GM23338 (cell line): Measurements from ENCODE around the gene CST9L. TPM values are rescaled to one million over a fixed set of nuclear protein-coding genes. Genes with fewer than 3 reads are reported as not detected.

Source experiments
- ATAC-seq: fragments of 200-7000 bp; cut with Tn5 transposase; 3 replicates; pipeline ENCODE4 v1.9.1; 2020
- DNase-seq: peaks from one replicate; pipeline ENCODE4 v3.0.0-alpha.2; 2015; ENCODE audit warnings: low spot score
- H2AFZ ChIP-seq: fragments of 200-600 bp; sonication (generic); 2 replicates; pipeline ENCODE4 v1.8.0; 2016; ENCODE audit warnings: antibody characterized with exemption, mild to moderate bottlenecking, moderate library complexity
- H3F3A ChIP-seq: fragments of 200-600 bp; sonication (generic); replicated peaks from 2 replicates; pipeline ENCODE4 v1.8.0; 2017; ENCODE audit warnings: antibody characterized with exemption, mixed run types, low read depth
- H3K27ac ChIP-seq: fragments of 200-600 bp; sonication (generic); 2 replicates; pipeline ENCODE4 v1.6.1; 2016; ENCODE audit warnings: low read depth
- H3K27me3 ChIP-seq: fragments of 200-600 bp; sonication (generic); 2 replicates; pipeline ENCODE4 v1.8.0; 2016; ENCODE audit warnings: mild to moderate bottlenecking, mixed run types, moderate library complexity; ENCODE audit not compliant: insufficient read depth
- H3K36me3 ChIP-seq: fragments of 200-600 bp; sonication (generic); 2 replicates; pipeline ENCODE4 v1.8.0; 2016; ENCODE audit warnings: mild to moderate bottlenecking; ENCODE audit not compliant: insufficient read depth
- H3K4me1 ChIP-seq: fragments of 200-600 bp; sonication (generic); 2 replicates; pipeline ENCODE4 v1.8.0; 2016; ENCODE audit warnings: mild to moderate bottlenecking, moderate library complexity; ENCODE audit not compliant: insufficient read depth
- H3K4me2 ChIP-seq: fragments of 200-600 bp; sonication (generic); 2 replicates; pipeline ENCODE4 v1.7.1; 2017; ENCODE audit warnings: mixed run types
- H3K4me3 ChIP-seq: fragments of 200-600 bp; sonication (generic); 2 replicates; pipeline ENCODE4 v1.6.1; 2016; ENCODE audit warnings: mixed run types
- H3K79me2 ChIP-seq: fragments of 200-600 bp; sonication (generic); replicated peaks from 2 replicates; pipeline ENCODE4 v1.8.0; 2017; ENCODE audit warnings: mild to moderate bottlenecking; ENCODE audit not compliant: insufficient read depth
- H3K9me2 ChIP-seq: fragments of 200-600 bp; sonication (generic); 2 replicates; pipeline ENCODE4 v1.8.0; 2017; ENCODE audit not compliant: insufficient read depth
- H4K20me1 ChIP-seq: fragments of 200-600 bp; sonication (generic); replicated peaks from 2 replicates; pipeline ENCODE4 v1.8.0; 2017; ENCODE audit warnings: mild to moderate bottlenecking; ENCODE audit not compliant: insufficient read depth
- H3K27ac Mint-ChIP-seq: 2 replicates; pipeline ENCODE4 v1.8.0; 2020; ENCODE audit warnings: inconsistent platforms, mild to moderate bottlenecking, moderate library complexity, mixed read lengths
- H3K27me3 Mint-ChIP-seq: 3 replicates; pipeline ENCODE4 v1.8.0; 2022; ENCODE audit warnings: low read depth, mild to moderate bottlenecking, moderate library complexity, mixed read lengths, inconsistent platforms; ENCODE audit not compliant: insufficient read depth, poor library complexity
- H3K36me3 Mint-ChIP-seq: 3 replicates; pipeline ENCODE4 v1.8.0; 2021; ENCODE audit warnings: low read depth, mild to moderate bottlenecking, inconsistent platforms, moderate library complexity, mixed read lengths
- H3K4me1 Mint-ChIP-seq: 3 replicates; pipeline ENCODE4 v1.8.0; 2020; ENCODE audit warnings: mild to moderate bottlenecking, inconsistent platforms, mixed read lengths
- H3K4me3 Mint-ChIP-seq: 3 replicates; pipeline ENCODE4 v1.8.0; 2021; ENCODE audit warnings: moderate library complexity, mild to moderate bottlenecking, inconsistent platforms, mixed read lengths
- H3K9me3 Mint-ChIP-seq: 3 replicates; pipeline ENCODE4 v1.8.0; 2020; ENCODE audit warnings: moderate library complexity, mild to moderate bottlenecking, inconsistent platforms, mixed read lengths
- EZH2phosphoT487 ChIP-seq: fragments of 200-600 bp; sonication (generic); IDR thresholded peaks from one replicate; pipeline ENCODE4 v1.8.1; 2018; ENCODE audit warnings: antibody characterized with exemption; ENCODE audit not compliant: unreplicated experiment
- NANOG ChIP-seq: IDR thresholded peaks from 2 replicates; pipeline ENCODE4 v1.6.1; 2016; ENCODE audit warnings: antibody characterized with exemption, borderline replicate concordance
- POLR2AphosphoS5 ChIP-seq: IDR thresholded peaks from 2 replicates; pipeline ENCODE4 v1.6.1; 2016; ENCODE audit warnings: antibody characterized with exemption, low read depth
- REST ChIP-seq: IDR thresholded peaks from one replicate; pipeline ENCODE4 v1.6.1; 2018; ENCODE audit warnings: antibody characterized with exemption; ENCODE audit not compliant: unreplicated experiment
- ZNF114 ChIP-seq: fragments of 250-450 bp; sonication (Bioruptor Pico); IDR thresholded peaks from 2 replicates; pipeline ENCODE4 v1.5.0; 2020; ENCODE audit warnings: mild to moderate bottlenecking, moderate library complexity
- ZNF331 ChIP-seq: fragments of 250-450 bp; sonication (Bioruptor Pico); IDR thresholded peaks from 2 replicates; pipeline ENCODE4 v1.5.0; 2020; ENCODE audit warnings: low read depth, mild to moderate bottlenecking, moderate library complexity
- ZNF462 ChIP-seq: fragments of 250-450 bp; sonication (Bioruptor Pico); IDR thresholded peaks from 2 replicates; pipeline ENCODE4 v1.5.0; 2020; ENCODE audit warnings: mild to moderate bottlenecking, moderate library complexity
- polyA plus RNA-seq: library from polyadenylated mRNA; unstranded; fragments of >200 nt; fragmentation: Nextera tagmentation; extraction: Ambion mirVana; gene quantifications from 2 replicates; pipeline ENCODE4 v1.2.1, GENCODE V29; 2016
- total RNA-seq: library from RNA; depleted of rRNA; stranded (reverse); fragments of >200 nt; shearing (Covaris generic); gene quantifications from 2 replicates; pipeline ENCODE4 v1.2.3, GENCODE V29; 2014

Gene CST9L
- total and polyA plus RNA-seq, 2 experiments from 2014 or later: not detected

GRCh38 chr20:23540624-23541023 is 27.7 kb downstream of the CST9L start (continued):
- no peak for TF ChIP-seq REST

- TF ChIP-seq ZNF114 (CRISPR knock-in tag): no peak
- TF ChIP-seq ZNF331 (CRISPR knock-in tag): no peak
- TF ChIP-seq NANOG: no peak
- TF ChIP-seq POLR2AphosphoS5: no peak
- no peak for TF ChIP-seq ZNF462 (CRISPR knock-in tag)
- no peak for TF ChIP-seq REST
- TF ChIP-seq EZH2phosphoT487: no peak
Measured at GRCh38 chr20:23537030-23537429, 31.3 kb downstream of the CST9L start.

More at GRCh38 chr20:23537030-23537429, 31.3 kb downstream of the CST9L start:
- Mint-ChIP-seq H3K4me3 (no peak overlapping the region), H3K27ac (no peak overlapping the region), H3K4me1 (peaks cover 32% of the 10 kb centered on the region), H3K9me3 (peaks cover 8% of the 10 kb centered on the region; the same call in 2 of the 3 replicates), H3K36me3 (no peaks in the 10 kb centered on the region; the same call in 2 of the 3 replicates), H3K27me3 (peaks cover 6% of the 10 kb centered on the region)
- Histone ChIP-seq H2AFZ (no peak overlapping the region), H3K4me2 (no peak overlapping the region), H3F3A (no peaks in the 10 kb centered on the region), H3K27ac (no peak overlapping the region), H3K4me3 (no peak overlapping the region), H4K20me1 (no peaks in the 10 kb centered on the region), H3K27me3 (peaks cover 6% of the 10 kb centered on the region), H3K4me1 (peaks cover 30% of the 10 kb centered on the region), H3K36me3 (no peaks in the 10 kb centered on the region), H3K79me2 (no peaks in the 10 kb centered on the region), H3K9me2 (peaks cover 16% of the 10 kb centered on the region; the same call in 1 of the 2 replicates)
- ATAC-seq (no peak), DNase-seq (no peak)
